ENCODE measurements around the gene TRPM5. TPM values are rescaled to one million over a fixed set of nuclear protein-coding genes. Genes with fewer than 3 reads are reported as not detected.

TRPM5 gene, protein sequence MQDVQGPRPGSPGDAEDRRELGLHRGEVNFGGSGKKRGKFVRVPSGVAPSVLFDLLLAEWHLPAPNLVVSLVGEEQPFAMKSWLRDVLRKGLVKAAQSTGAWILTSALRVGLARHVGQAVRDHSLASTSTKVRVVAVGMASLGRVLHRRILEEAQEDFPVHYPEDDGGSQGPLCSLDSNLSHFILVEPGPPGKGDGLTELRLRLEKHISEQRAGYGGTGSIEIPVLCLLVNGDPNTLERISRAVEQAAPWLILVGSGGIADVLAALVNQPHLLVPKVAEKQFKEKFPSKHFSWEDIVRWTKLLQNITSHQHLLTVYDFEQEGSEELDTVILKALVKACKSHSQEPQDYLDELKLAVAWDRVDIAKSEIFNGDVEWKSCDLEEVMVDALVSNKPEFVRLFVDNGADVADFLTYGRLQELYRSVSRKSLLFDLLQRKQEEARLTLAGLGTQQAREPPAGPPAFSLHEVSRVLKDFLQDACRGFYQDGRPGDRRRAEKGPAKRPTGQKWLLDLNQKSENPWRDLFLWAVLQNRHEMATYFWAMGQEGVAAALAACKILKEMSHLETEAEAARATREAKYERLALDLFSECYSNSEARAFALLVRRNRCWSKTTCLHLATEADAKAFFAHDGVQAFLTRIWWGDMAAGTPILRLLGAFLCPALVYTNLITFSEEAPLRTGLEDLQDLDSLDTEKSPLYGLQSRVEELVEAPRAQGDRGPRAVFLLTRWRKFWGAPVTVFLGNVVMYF (N-terminal part only)
- total RNA-seq (2014; rRNA removed; shearing (Covaris generic); ENCODE audit: low replicate concordance): not detected in 2 replicates

DNA sequence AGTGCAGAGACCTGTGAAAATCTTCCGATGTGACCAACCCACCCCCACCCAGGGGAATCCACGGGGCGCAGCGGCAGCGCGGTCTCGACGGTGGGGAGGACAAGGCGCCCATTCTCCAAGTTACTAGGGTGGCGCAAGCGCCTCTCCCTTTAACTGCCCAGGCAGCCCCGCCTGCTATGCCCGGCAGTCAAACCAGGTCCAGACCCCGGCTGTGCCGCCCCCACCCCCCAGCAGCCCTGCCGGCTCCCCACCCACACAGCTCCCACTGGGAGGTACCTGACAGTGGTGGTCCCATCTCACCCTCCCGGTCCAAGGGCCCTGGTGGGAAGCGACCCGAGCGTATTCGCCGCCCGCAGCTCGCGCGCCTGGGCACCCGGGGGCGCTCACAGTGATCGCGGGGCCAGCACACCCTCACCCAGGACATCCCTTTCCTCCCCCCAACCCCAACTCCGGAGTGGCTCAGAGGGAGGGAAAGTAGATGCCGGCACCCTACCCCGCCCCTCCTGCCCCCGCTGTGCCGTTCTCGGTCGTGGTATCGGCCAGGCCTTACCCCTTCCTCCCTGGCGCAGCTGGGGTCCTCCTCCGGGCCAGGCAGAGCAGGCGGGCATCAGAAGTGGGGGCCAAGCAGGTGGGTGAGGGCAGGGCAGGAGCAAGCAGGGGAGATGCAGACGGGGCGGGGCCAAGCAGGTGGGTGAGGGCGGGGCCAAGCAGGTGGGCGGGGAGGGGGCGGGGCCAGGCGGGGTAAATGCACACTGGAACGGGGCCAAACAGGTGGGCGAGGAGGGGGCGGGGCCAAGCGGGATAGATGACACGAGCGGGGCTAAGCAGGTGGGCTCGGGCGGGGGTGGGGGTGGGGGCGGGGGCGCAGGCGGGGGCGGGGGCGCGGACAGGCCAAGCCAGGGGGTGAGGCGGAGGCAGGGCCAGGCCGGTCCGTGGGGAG, at the start of gene TRPM5:
Gene TRPM5 (minus strand): TSS at position 634 of the 940 bp plus-strand sequence. CDS start 21,478 bp downstream, outside the sequence.
- H3K79me2 ChIP-seq (ENCODE audit: low read length): no peaks in the 10 kb centered on the region
- H3K9me2 ChIP-seq (replicated peaks; ENCODE audit: insufficient read depth, low read length): no peaks in the 10 kb centered on the region
- H3K9ac ChIP-seq (ENCODE audit: low read length): no peak within 1 kb of the TSS
- no peaks in the 10 kb centered on the region for H3K27me3 ChIP-seq (ENCODE audit: low read length)
- H3K9me3 ChIP-seq (ENCODE audit: low read length): no peaks in the 10 kb centered on the region
- H3K4me1 ChIP-seq (ENCODE audit: low read length): peaks cover 32% of the 10 kb centered on the region
- no peak within 1 kb of the TSS for H3K4me2 ChIP-seq (ENCODE audit: low read depth, low read length, poor library complexity, severe bottlenecking)
- DNase-seq: no peak
- no peaks in the 10 kb centered on the region for H4K20me1 ChIP-seq (ENCODE audit: insufficient read depth, low read depth, low read length)
- no peak within 1 kb of the TSS for H2AFZ ChIP-seq (ENCODE audit: low read length)
- H3K4me3 ChIP-seq (ENCODE audit: low read length): no peak within 1 kb of the TSS
- H3K27ac ChIP-seq (ENCODE audit: low read length): no peak within 1 kb of the TSS
- H3K36me3 ChIP-seq (ENCODE audit: insufficient read depth, low read length): no peaks in the 10 kb centered on the region

DNA sequence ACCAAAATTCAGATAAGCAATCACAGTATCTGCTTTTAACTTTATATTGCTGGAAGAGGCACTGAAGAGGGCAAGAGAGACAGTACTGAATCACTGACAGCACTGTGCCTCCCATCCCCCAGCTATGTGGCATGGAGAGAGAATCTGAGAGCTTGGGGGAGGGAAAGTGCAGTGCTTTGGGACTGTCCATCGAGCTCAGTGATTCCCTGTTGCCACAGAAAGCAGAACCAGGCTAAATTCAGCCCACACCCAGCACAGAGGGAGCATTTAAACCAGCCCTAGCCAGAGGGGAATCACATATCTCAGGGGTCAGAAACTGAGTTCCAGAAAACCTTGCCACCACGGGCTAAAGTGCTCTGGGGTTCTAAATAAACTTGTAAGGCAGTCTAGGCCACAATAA, 44.8 kb upstream of the TRPM5 start:
- H4K20me1 ChIP-seq (ENCODE audit: insufficient read depth, low read depth, low read length): no peaks in the 10 kb centered on the region

DNA sequence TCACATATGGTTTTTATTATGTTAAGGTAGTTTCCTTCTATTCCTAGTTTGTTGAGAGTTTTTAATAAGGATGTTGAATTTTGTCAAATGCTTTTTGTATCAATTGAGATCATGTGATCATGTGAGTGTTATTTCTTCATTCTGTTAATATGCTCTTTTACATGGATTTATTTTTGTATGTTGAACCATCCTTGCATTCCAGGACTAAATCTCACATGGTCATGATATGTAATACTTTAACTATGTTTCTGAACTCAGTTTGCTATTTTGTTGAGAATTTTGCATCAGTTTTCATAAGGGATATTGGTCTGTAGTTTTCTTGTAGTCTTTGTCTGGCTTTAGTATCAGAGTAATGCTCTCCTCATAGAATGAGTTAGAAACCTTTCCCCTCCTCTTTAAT, 43.7 kb upstream of the TRPM5 start:
- no peak overlapping the region for H3K9ac ChIP-seq (ENCODE audit: low read length)
- H3K4me1 ChIP-seq (ENCODE audit: low read length): no peaks in the 10 kb centered on the region
- H2AFZ ChIP-seq (ENCODE audit: low read length): no peak overlapping the region
- no peaks in the 10 kb centered on the region; the same call in 1 of the 2 replicates for H3K36me3 ChIP-seq (ENCODE audit: insufficient read depth, low read length)
- no peak overlapping the region for H3K4me3 ChIP-seq (ENCODE audit: low read length)
- no peaks in the 10 kb centered on the region for H4K20me1 ChIP-seq (ENCODE audit: insufficient read depth, low read depth, low read length)
- no peaks in the 10 kb centered on the region for H3K9me2 ChIP-seq (replicated peaks; ENCODE audit: insufficient read depth, low read length)
- no peak overlapping the region for H3K4me2 ChIP-seq (ENCODE audit: low read depth, low read length, poor library complexity, severe bottlenecking)
- peaks cover 4% of the 10 kb centered on the region; the same call in 1 of the 2 replicates for H3K27me3 ChIP-seq (ENCODE audit: low read length)
- no peak overlapping the region for H3K27ac ChIP-seq (ENCODE audit: low read length)
- peaks cover 17% of the 10 kb centered on the region for H3K9me3 ChIP-seq (ENCODE audit: low read length)
- no peaks in the 10 kb centered on the region for H3K79me2 ChIP-seq (ENCODE audit: low read length)
- DNase-seq: no peak

More for the DNA sequence above, 44.8 kb upstream of the TRPM5 start:
- Histone ChIP-seq H3K79me2 (ENCODE audit: low read length) (no peaks in the 10 kb centered on the region), H2AFZ (ENCODE audit: low read length) (no peak overlapping the region), H3K4me3 (ENCODE audit: low read length) (no peak overlapping the region), H3K9ac (ENCODE audit: low read length) (no peak overlapping the region), H3K27me3 (ENCODE audit: low read length) (peaks cover 4% of the 10 kb centered on the region; the same call in 1 of the 2 replicates), H3K9me3 (ENCODE audit: low read length) (peaks cover 17% of the 10 kb centered on the region), H3K4me1 (ENCODE audit: low read length) (no peaks in the 10 kb centered on the region), H3K27ac (ENCODE audit: low read length) (no peak overlapping the region), H3K9me2 (replicated peaks; ENCODE audit: insufficient read depth, low read length) (no peaks in the 10 kb centered on the region), H3K36me3 (ENCODE audit: insufficient read depth, low read length) (no peaks in the 10 kb centered on the region; the same call in 1 of the 2 replicates), H3K4me2 (ENCODE audit: low read depth, low read length, poor library complexity, severe bottlenecking) (no peak overlapping the region)
- DNase-seq: no peak

DNA sequence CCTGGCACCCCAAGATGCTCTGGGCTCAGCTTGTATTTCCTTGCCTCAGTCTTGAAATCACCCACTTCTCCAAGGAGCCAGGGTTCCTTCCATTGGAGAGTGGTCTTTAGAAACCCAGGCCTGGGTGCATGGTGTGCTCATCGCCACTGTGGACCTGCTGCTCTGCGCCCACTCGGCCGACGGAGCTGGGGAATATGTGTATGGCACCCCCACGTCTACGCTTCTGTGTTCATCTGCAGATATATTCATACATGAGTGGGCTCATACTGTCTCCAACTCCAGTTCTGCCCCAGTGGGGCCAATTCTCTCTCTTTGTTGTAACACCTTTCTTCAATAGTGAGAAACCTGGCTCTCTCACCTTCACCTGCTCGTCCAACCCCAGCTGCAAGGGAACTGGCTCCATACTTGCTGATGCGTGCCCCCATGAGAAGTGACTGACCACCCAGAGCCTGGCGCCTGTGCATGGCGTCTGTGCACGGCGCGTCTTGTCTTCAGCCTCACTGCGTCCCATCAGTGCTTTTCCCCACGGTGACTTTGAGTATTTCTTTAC, 40.3 kb upstream of the TRPM5 start:
- Histone ChIP-seq H3K79me2 (ENCODE audit: low read length) (no peaks in the 10 kb centered on the region), H3K4me2 (ENCODE audit: low read depth, low read length, poor library complexity, severe bottlenecking) (no peak overlapping the region), H3K9me3 (ENCODE audit: low read length) (peaks cover 17% of the 10 kb centered on the region), H3K4me3 (ENCODE audit: low read length) (no peak overlapping the region), H3K4me1 (ENCODE audit: low read length) (no peaks in the 10 kb centered on the region), H3K27me3 (ENCODE audit: low read length) (peaks cover 4% of the 10 kb centered on the region; the same call in 1 of the 2 replicates), H3K36me3 (ENCODE audit: insufficient read depth, low read length) (no peaks in the 10 kb centered on the region; the same call in 1 of the 2 replicates), H2AFZ (ENCODE audit: low read length) (no peak overlapping the region), H3K9me2 (replicated peaks; ENCODE audit: insufficient read depth, low read length) (no peaks in the 10 kb centered on the region), H3K9ac (ENCODE audit: low read length) (no peak overlapping the region), H4K20me1 (ENCODE audit: insufficient read depth, low read depth, low read length) (no peaks in the 10 kb centered on the region), H3K27ac (ENCODE audit: low read length) (no peak overlapping the region)
- DNase-seq: no peak

DNA sequence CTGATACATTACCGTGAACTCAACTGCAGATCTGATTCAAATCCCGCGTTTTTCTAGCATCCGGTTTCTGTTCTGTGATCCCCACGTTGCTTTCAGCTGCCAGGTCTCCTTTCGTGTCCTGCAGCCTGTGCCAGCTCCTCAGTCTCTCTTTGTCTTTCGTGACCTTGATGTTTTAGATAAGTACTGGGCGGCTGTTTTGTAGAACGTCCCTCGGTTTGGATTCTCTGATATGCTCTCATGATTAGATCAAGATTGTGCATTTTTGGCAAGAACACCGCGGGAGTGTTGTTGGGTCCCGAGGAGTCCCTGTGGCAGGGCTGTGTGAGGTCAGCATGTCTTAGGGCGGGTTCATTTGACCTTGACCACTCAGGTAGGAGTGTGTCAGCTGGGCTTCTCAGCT, 39.1 kb upstream of the TRPM5 start:
- no peaks in the 10 kb centered on the region for H3K4me1 ChIP-seq (ENCODE audit: low read length)
- no peaks in the 10 kb centered on the region for H4K20me1 ChIP-seq (ENCODE audit: insufficient read depth, low read depth, low read length)
- no peaks in the 10 kb centered on the region for H3K79me2 ChIP-seq (ENCODE audit: low read length)
- H3K27me3 ChIP-seq (ENCODE audit: low read length): peaks cover 4% of the 10 kb centered on the region; the same call in 1 of the 2 replicates
- DNase-seq: no peak
- H2AFZ ChIP-seq (ENCODE audit: low read length): no peak overlapping the region
- no peaks in the 10 kb centered on the region for H3K9me2 ChIP-seq (replicated peaks; ENCODE audit: insufficient read depth, low read length)
- no peak overlapping the region for H3K27ac ChIP-seq (ENCODE audit: low read length)
- peaks cover 12% of the 10 kb centered on the region for H3K9me3 ChIP-seq (ENCODE audit: low read length)
- no peak overlapping the region for H3K4me3 ChIP-seq (ENCODE audit: low read length)
- H3K4me2 ChIP-seq (ENCODE audit: low read depth, low read length, poor library complexity, severe bottlenecking): no peak overlapping the region
- H3K36me3 ChIP-seq (ENCODE audit: insufficient read depth, low read length): no peaks in the 10 kb centered on the region; the same call in 1 of the 2 replicates
- no peak overlapping the region for H3K9ac ChIP-seq (ENCODE audit: low read length)

DNA sequence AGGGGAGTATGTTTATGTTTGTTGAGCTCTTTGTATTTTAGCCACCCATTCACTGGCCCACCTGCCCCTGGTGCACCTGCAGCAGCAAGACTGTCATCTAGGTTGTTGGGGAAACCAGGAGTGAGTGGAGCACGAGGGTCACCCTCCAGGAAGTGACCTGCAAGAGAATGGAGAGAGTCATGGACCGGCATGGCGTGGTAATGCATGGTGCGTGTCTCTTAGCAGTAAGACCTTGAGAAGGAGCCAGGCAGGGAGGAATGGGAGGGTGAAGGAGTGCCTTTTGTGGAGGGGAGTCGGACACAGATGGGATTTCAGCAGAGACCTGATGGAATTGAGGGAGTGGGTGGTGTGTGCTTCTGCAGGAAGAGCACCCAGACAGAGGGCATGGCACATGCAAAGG, 38.4 kb upstream of the TRPM5 start:
- Histone ChIP-seq H3K4me2 (ENCODE audit: low read depth, low read length, poor library complexity, severe bottlenecking) (no peak overlapping the region), H3K9ac (ENCODE audit: low read length) (no peak overlapping the region), H4K20me1 (ENCODE audit: insufficient read depth, low read depth, low read length) (no peaks in the 10 kb centered on the region), H3K4me3 (ENCODE audit: low read length) (no peak overlapping the region), H3K9me2 (replicated peaks; ENCODE audit: insufficient read depth, low read length) (no peaks in the 10 kb centered on the region), H3K36me3 (ENCODE audit: insufficient read depth, low read length) (no peaks in the 10 kb centered on the region; the same call in 1 of the 2 replicates), H3K27me3 (ENCODE audit: low read length) (0 out of 2 replicates have a peak, but pooled peaks cover 4% of the 10 kb centered on the region), H2AFZ (ENCODE audit: low read length) (no peak overlapping the region), H3K27ac (ENCODE audit: low read length) (no peak overlapping the region), H3K9me3 (ENCODE audit: low read length) (peaks cover 5% of the 10 kb centered on the region), H3K79me2 (ENCODE audit: low read length) (no peaks in the 10 kb centered on the region), H3K4me1 (ENCODE audit: low read length) (no peaks in the 10 kb centered on the region)
- DNase-seq: no peak

DNA sequence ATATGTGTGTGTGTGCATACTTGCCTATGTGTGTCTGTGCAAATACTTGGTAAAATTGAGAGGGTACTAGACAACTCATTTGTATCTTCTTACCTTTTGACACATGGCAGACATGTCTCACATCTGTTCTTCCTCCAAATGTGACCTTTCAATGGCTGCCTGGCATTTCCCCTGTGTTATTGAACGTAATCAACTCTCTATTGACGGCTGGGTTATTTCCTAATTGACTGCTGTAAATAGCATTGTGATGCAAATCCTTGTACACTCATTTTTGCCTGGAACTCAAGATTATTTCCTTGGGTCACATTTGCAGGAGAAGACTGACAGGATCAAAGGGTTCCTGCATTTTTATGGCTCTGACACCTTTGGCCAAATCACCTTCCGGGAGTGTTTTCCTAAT, 37.9 kb upstream of the TRPM5 start:
- H3K9me3 ChIP-seq (ENCODE audit: low read length): peaks cover 3% of the 10 kb centered on the region
- no peaks in the 10 kb centered on the region for H3K9me2 ChIP-seq (replicated peaks; ENCODE audit: insufficient read depth, low read length)
- no peaks in the 10 kb centered on the region for H4K20me1 ChIP-seq (ENCODE audit: insufficient read depth, low read depth, low read length)
- no peak overlapping the region for H3K9ac ChIP-seq (ENCODE audit: low read length)
- H3K79me2 ChIP-seq (ENCODE audit: low read length): no peaks in the 10 kb centered on the region
- H3K36me3 ChIP-seq (ENCODE audit: insufficient read depth, low read length): no peaks in the 10 kb centered on the region; the same call in 1 of the 2 replicates
- H3K27ac ChIP-seq (ENCODE audit: low read length): no peak overlapping the region
- H3K4me1 ChIP-seq (ENCODE audit: low read length): no peaks in the 10 kb centered on the region
- no peak for DNase-seq
- H3K27me3 ChIP-seq (ENCODE audit: low read length): 0 out of 2 replicates have a peak, but pooled peaks cover 4% of the 10 kb centered on the region
- H3K4me3 ChIP-seq (ENCODE audit: low read length): no peak overlapping the region
- no peak overlapping the region for H3K4me2 ChIP-seq (ENCODE audit: low read depth, low read length, poor library complexity, severe bottlenecking)
- H2AFZ ChIP-seq (ENCODE audit: low read length): no peak overlapping the region

Data from Karpas-422 (cell line).